HL-60 (cell line): ENCODE results near the gene DNAJC25.

ENCODE experiments used
- DNase-seq, 2 experiments: peaks; one replicate each; pipeline ENCODE4 v3.0.0-alpha.2; 2010 to 2020; ENCODE audit warnings: low read depth in 1 of 2, low spot score in 1 of 2
- H3K27ac ChIP-seq: fragments of 250-450 bp; sonication (Bioruptor Pico); replicated peaks from 2 replicates; pipeline ENCODE4 v1.5.1; 2020; ENCODE audit warnings: mild to moderate bottlenecking, moderate library complexity
- H3K27me3 ChIP-seq: fragments of 250-450 bp; sonication (Bioruptor Pico); 2 replicates; pipeline ENCODE4 v1.5.1; 2021; ENCODE audit warnings: mild to moderate bottlenecking, moderate library complexity; ENCODE audit not compliant: insufficient read depth, poor library complexity, severe bottlenecking
- H3K4me3 ChIP-seq: replicated peaks from 2 replicates; pipeline ENCODE4 v1.5.1; 2011; ENCODE audit warnings: mild to moderate bottlenecking, control low read depth, low read length; ENCODE audit not compliant: insufficient read depth
- GABPA ChIP-seq: IDR thresholded peaks from 2 replicates; pipeline ENCODE4 v1.6.1; 2012; ENCODE audit warnings: low read depth
- POLR2AphosphoS5 ChIP-seq: IDR thresholded peaks from 2 replicates; pipeline ENCODE4 v1.6.1; 2012; ENCODE audit warnings: low read depth
- SPI1 ChIP-seq: IDR thresholded peaks from 2 replicates; pipeline ENCODE4 v1.6.1; 2012; ENCODE audit warnings: low read depth, mild to moderate bottlenecking, borderline replicate concordance
- TF ChIP-seq, protein P1 (sequence below): IDR thresholded peaks from 2 replicates; pipeline ENCODE4 v1.6.1; 2012; ENCODE audit warnings: low read depth; ENCODE audit not compliant: insufficient replicate concordance
- TF ChIP-seq, protein P2 (sequence below): IDR thresholded peaks from one replicate; pipeline ENCODE4 v1.5.1; 2011; ENCODE audit warnings: low read length, control low read depth, inconsistent platforms; ENCODE audit not compliant: insufficient read depth

Gene DNAJC25

DNA sequence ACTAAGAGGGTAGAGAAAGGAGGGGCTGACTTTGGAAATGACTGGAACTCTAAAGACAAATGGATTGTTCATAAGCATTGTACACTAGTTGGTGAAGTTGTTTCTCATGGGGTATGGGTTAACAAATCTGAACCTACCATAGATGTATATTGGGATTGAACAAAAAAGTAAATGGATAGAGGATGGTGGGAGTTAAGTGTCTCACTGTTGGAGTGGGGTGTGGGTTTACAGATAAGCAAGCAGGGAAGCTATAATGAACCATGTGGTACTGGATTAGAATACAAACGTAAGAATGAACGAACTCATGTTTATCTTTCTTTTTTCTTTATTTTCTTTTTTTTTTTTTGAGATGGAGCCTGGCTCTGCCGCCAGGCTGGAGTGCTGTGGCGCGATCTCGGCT, 48.1 kb downstream of the DNAJC25 start:
- DNase-seq, result no peak
- no peak overlapping the region for H3K27ac ChIP-seq
- TF ChIP-seq, protein P1, sequence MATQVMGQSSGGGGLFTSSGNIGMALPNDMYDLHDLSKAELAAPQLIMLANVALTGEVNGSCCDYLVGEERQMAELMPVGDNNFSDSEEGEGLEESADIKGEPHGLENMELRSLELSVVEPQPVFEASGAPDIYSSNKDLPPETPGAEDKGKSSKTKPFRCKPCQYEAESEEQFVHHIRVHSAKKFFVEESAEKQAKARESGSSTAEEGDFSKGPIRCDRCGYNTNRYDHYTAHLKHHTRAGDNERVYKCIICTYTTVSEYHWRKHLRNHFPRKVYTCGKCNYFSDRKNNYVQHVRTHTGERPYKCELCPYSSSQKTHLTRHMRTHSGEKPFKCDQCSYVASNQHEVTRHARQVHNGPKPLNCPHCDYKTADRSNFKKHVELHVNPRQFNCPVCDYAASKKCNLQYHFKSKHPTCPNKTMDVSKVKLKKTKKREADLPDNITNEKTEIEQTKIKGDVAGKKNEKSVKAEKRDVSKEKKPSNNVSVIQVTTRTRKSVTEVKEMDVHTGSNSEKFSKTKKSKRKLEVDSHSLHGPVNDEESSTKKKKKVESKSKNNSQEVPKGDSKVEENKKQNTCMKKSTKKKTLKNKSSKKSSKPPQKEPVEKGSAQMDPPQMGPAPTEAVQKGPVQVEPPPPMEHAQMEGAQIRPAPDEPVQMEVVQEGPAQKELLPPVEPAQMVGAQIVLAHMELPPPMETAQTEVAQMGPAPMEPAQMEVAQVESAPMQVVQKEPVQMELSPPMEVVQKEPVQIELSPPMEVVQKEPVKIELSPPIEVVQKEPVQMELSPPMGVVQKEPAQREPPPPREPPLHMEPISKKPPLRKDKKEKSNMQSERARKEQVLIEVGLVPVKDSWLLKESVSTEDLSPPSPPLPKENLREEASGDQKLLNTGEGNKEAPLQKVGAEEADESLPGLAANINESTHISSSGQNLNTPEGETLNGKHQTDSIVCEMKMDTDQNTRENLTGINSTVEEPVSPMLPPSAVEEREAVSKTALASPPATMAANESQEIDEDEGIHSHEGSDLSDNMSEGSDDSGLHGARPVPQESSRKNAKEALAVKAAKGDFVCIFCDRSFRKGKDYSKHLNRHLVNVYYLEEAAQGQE, result no peak
- no peak for TF ChIP-seq SPI1
- TF ChIP-seq GABPA, result no peak
- TF ChIP-seq POLR2AphosphoS5, result no peak
- TF ChIP-seq, protein P2, sequence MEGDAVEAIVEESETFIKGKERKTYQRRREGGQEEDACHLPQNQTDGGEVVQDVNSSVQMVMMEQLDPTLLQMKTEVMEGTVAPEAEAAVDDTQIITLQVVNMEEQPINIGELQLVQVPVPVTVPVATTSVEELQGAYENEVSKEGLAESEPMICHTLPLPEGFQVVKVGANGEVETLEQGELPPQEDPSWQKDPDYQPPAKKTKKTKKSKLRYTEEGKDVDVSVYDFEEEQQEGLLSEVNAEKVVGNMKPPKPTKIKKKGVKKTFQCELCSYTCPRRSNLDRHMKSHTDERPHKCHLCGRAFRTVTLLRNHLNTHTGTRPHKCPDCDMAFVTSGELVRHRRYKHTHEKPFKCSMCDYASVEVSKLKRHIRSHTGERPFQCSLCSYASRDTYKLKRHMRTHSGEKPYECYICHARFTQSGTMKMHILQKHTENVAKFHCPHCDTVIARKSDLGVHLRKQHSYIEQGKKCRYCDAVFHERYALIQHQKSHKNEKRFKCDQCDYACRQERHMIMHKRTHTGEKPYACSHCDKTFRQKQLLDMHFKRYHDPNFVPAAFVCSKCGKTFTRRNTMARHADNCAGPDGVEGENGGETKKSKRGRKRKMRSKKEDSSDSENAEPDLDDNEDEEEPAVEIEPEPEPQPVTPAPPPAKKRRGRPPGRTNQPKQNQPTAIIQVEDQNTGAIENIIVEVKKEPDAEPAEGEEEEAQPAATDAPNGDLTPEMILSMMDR, result no peak

DNA sequence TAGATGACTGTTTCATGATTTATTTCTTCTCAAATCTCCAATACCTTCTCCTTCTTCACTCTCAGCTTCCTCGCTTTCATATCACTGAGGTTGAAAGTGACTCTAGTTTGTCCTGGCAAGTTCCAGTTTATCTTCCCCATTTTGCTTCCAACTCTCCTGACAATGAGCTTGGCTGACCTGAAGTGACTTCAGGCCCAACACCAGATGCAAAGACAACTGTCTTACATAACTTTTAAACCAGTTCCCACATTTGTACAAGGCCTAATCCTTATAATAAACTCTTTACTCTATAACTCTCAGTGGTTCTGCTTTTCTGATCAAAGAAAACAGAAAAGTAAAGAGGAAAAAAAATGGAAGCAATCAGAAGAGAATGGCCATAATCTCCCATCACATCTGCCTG, 52.3 kb downstream of the DNAJC25 start:
- Histone ChIP-seq H3K4me3 (no peak overlapping the region), H3K27ac (no peak overlapping the region), H3K27me3 (no peaks in the 10 kb centered on the region)
- peak; percentile 33; the same call in 1 of the 2 replicates for TF ChIP-seq SPI1
- TF ChIP-seq, protein P1, result no peak
- peak in 1 of 2 experiments; percentile 18 for DNase-seq

More for the DNA sequence above, 48.1 kb downstream of the DNAJC25 start:
- H3K27me3 ChIP-seq, result no peaks in the 10 kb centered on the region
- H3K4me3 ChIP-seq, result no peak overlapping the region

DNA sequence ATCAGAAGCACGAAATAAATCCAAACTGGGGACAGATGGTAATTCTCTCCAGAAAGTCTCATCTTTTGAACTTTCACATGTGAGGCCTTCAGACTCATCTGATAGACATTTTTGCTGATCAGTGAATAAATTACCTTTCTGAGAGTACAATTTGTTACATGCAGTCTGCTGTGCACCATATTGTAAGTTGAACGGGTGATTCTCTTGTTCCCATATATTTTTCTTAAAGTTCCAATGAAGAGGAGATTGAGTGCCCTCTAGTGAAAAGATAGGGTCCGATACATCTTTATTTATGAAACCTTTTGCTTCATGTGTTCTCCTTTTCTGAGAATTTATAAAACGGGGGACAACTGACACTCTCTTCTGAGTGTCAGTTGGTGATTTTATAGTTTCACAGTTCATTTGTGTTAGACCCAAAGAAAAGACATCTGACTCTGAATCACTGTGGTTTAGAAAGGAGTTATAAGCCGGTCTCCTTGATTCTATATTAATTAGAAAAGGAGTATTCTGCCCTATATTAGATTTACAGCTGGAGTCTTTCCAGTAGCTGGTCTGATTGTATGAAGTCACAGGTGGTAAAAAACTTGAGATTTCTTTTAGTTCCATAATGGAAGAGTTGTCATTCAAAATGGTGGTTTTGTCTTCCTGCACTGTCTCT, 60.7 kb downstream of the DNAJC25 start:
- no peak overlapping the region for H3K4me3 ChIP-seq
- DNase-seq, result no peak
- TF ChIP-seq, protein P1, result no peak
- no peak for TF ChIP-seq GABPA
- TF ChIP-seq, protein P2, result peak; percentile 6
- no peak overlapping the region for H3K27ac ChIP-seq
- no peaks in the 10 kb centered on the region for H3K27me3 ChIP-seq

DNA sequence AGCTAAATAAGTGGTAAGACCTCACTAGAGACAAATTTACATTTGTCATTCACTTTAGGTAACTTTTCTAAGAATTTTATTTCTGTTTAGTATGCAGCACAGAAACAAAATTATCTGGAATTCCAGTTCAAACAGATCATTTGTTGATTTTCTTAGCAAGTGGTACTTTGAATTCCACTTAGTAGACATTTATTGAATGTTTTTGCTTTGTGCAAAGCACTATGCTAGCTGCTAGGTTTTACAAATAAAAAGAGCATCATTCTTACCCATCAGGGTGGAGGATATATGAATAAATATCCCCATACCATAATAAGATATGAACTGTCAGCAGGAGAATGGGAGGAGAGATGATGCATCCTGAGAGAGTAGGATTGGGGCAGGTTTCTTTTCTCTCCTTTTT, 65.7 kb downstream of the DNAJC25 start:
- no peak for DNase-seq
- Histone ChIP-seq H3K4me3 (no peak overlapping the region), H3K27me3 (no peaks in the 10 kb centered on the region), H3K27ac (no peak overlapping the region)
- TF ChIP-seq SPI1 (no peak), POLR2AphosphoS5 (no peak), GABPA (no peak)
- TF ChIP-seq, protein P1, result no peak
- TF ChIP-seq, protein P2, result no peak
